ENCODE data around the gene EPHA1. TPM values are rescaled to one million over a fixed set of nuclear protein-coding genes. Genes with fewer than 3 reads are reported as not detected.

Gene EPHA1
- polyA plus RNA-seq, 1 experiment, result 0.09 TPM

DNA sequence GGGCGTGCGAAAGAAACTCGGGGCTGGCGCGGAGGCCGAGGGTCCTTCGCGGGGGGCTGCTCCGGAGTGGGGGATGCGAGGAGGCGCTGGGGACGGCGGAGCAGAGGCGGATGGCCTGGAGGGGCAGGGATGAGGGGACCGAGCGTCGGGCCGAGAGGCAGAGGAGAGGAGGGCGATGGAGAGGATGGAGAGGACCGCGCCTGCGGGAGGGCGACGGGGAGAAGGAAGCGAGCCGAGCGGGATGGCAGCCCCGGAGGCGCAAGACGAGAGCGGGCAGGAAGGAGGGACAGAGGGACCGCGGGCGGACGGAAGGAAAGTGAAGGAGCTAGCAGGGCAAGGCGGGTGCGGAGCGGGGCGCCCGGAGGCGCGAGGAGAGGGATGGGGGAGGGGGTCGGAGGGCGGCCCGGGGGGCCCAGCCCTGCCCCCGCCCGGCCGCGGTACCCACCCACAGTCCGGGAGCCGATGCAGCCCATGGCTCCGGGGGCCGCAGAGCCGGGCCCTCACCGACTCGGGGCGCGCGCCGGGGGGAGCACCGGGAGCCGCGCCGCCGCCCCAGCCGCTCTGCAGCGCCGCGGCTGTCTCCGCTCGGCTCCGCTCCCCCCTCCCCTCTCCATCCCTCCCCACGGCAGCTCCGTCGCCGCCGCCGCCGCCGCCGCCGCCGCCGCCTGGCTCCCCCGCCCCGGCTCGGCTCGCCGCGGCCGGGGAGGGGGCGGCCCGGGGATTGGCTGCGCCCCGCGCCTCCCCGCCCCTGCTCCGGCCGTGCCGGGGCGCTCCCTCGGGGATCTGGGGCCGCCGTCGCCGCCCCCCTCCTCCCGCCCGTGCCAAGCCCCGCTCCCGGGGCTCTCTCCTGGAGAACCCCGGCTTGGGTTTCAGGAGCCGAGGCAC, 46.3 kb downstream of the EPHA1 start, which contains the start of gene FAM131B:
Gene FAM131B, minus strand, starts transcription at position 583 of the 885 bp plus-strand sequence. Its CDS starts 110 bp downstream, at position 473.
- H3K9me3 ChIP-seq (ENCODE audit: control insufficient read depth, insufficient read depth, low read length), result no peaks in the 10 kb centered on the region; the same call in 1 of the 2 replicates
- POLR2A ChIA-PET, result no interaction called here
- DNase-seq (ENCODE audit: low read depth, low spot score), result no peak
- peaks cover 38% of the 10 kb centered on the region for H3K27me3 ChIP-seq (ENCODE audit: control insufficient read depth, insufficient read depth, low read length)
- H3K4me3 ChIP-seq (ENCODE audit: low read depth, low read length), result peak within 1 kb of the TSS; percentile 69
- H3K27ac ChIP-seq (ENCODE audit: low read depth, low read length), result no peak within 1 kb of the TSS
- CTCF ChIA-PET, result interaction anchor here (0.5 kb wide), 1 partner anchor 1839 kb away, joined by 3 read pairs; no protein-coding TSS in a partner anchor
- no peak for TF ChIP-seq CTCF (IDR thresholded peaks at IDR 0.05; ENCODE audit: low read depth, low read length)

GRCh38 chr7:143361552-143362130, 47.0 kb downstream of the EPHA1 start:
- DNase-seq (ENCODE audit: low read depth, low spot score), result no peak
- Histone ChIP-seq H3K27me3 (ENCODE audit: control insufficient read depth, insufficient read depth, low read length) (peaks cover 38% of the 10 kb centered on the region), H3K9me3 (ENCODE audit: control insufficient read depth, insufficient read depth, low read length) (no peaks in the 10 kb centered on the region; the same call in 1 of the 2 replicates), H3K27ac (ENCODE audit: low read depth, low read length) (no peak overlapping the region), H3K4me3 (ENCODE audit: low read depth, low read length) (peak overlapping the region; percentile 69)
- TF ChIP-seq CTCF (IDR thresholded peaks at IDR 0.05; ENCODE audit: low read depth, low read length), result no peak
- ChIA-PET POLR2A (no interaction called here), CTCF (no interaction called here)

- Histone ChIP-seq H3K4me3 (ENCODE audit: low read depth, low read length) (no peak overlapping the region), H3K27ac (ENCODE audit: low read depth, low read length) (no peak overlapping the region), H3K27me3 (ENCODE audit: control insufficient read depth, insufficient read depth, low read length) (peaks cover 44% of the 10 kb centered on the region), H3K9me3 (ENCODE audit: control insufficient read depth, insufficient read depth, low read length) (no peaks in the 10 kb centered on the region; the same call in 1 of the 2 replicates)
- TF ChIP-seq CTCF (IDR thresholded peaks at IDR 0.05; ENCODE audit: low read depth, low read length), result no peak
- no peak for DNase-seq (ENCODE audit: low read depth, low spot score)
- POLR2A ChIA-PET, result no interaction called here
- CTCF ChIA-PET, result no interaction called here
Observed at GRCh38 chr7:143360788-143361551, 47.7 kb downstream of the EPHA1 start.

GRCh38 chr7:143359771-143360353, 48.8 kb downstream of the EPHA1 start:
- no peak for TF ChIP-seq CTCF (IDR thresholded peaks at IDR 0.05; ENCODE audit: low read depth, low read length)
- POLR2A ChIA-PET, result no interaction called here
- H3K4me3 ChIP-seq (ENCODE audit: low read depth, low read length), result no peak overlapping the region
- H3K9me3 ChIP-seq (ENCODE audit: control insufficient read depth, insufficient read depth, low read length), result no peaks in the 10 kb centered on the region; the same call in 1 of the 2 replicates
- no peak for DNase-seq (ENCODE audit: low read depth, low spot score)
- H3K27me3 ChIP-seq (ENCODE audit: control insufficient read depth, insufficient read depth, low read length), result peaks cover 41% of the 10 kb centered on the region
- CTCF ChIA-PET, result no interaction called here
- no peak overlapping the region for H3K27ac ChIP-seq (ENCODE audit: low read depth, low read length)

All from AG04450 (cell line).